Spinal cord (tissue), 10 donors: ENCODE measurements around the gene ZNF280B. TPM values are rescaled to one million over a fixed set of nuclear protein-coding genes. Genes with fewer than 3 reads are reported as not detected.
"Not testable (repeated sequence)": the region's sequence is repeated elsewhere in the genome, so short reads cannot be mapped to it uniquely, and the experiment has no call there.

Source experiments
- DNase-seq, 6 donors: peaks; one replicate each; pipeline versions ENCODE4 v3.0.0 to v3.0.0-alpha.2; 2013 to 2015; ENCODE audit warnings: low spot score in 6 of 6, low read depth in 4 of 6
- H3K27ac ChIP-seq: one replicate; pipeline ENCODE4 v1.5.1; 2013; ENCODE audit warnings: low read depth, low read length, control low read depth
- H3K27me3 ChIP-seq: one replicate; pipeline ENCODE4 v1.6.1; 2013; ENCODE audit warnings: low read length; ENCODE audit not compliant: control insufficient read depth, insufficient read depth
- H3K36me3 ChIP-seq: one replicate; pipeline ENCODE4 v1.6.1; 2013; ENCODE audit warnings: low read length; ENCODE audit not compliant: control insufficient read depth, insufficient read depth
- H3K4me1 ChIP-seq: one replicate; pipeline ENCODE4 v1.6.1; 2013; ENCODE audit warnings: low read length; ENCODE audit not compliant: control insufficient read depth, insufficient read depth
- H3K4me3 ChIP-seq: one replicate; pipeline ENCODE4 v1.5.1; 2013; ENCODE audit warnings: low read depth, low read length, control low read depth
- H3K9me3 ChIP-seq: one replicate; pipeline ENCODE4 v1.6.1; 2013; ENCODE audit warnings: low read length; ENCODE audit not compliant: control insufficient read depth, insufficient read depth
- WGBS: methylation state at CpG from one replicate; pipeline ENCODE4 v1.1.5; 2013; ENCODE audit warnings: missing lambda C conversion rate; ENCODE audit not compliant: insufficient coverage; 5-methylcytosine and 5-hydroxymethylcytosine counted together
- polyA plus RNA-seq, 2 donors: library from polyadenylated mRNA; unstranded; fragments of 120-200 nt; gene quantifications; one replicate each; pipeline ENCODE4 v1.2.1, GENCODE V29; 2013; ENCODE audit not compliant: insufficient read length in 2 of 2
- total RNA-seq, 2 donors: library from RNA; depleted of rRNA in 1 of 2; stranded (reverse); fragments of 120-200 nt in 1 of 2; fragments of >200 nt in 1 of 2; gene quantifications; one replicate each; pipeline versions ENCODE4 v1.2.3 to v1.2.4, GENCODE V29; 2013 to 2014
- donor health status: healthy.

Gene ZNF280B
- total and polyA plus RNA-seq, 4 donors: 3.4 to 5.0 (median 4.3) TPM

GRCh38 chr22:22512951-22513350, 4.4 kb upstream of the ZNF280B start:
- DNase-seq: peak in 1 of 6 donors; percentile 6
- Histone ChIP-seq H3K36me3 (no peaks in the 10 kb centered on the region), H3K9me3 (no peaks in the 10 kb centered on the region), H3K4me1 (peaks cover 5% of the 10 kb centered on the region), H3K4me3 (no peak overlapping the region), H3K27ac (no peak overlapping the region), H3K27me3 (no peaks in the 10 kb centered on the region)
- 100% methylated on average over 1 of the region's 5 CpGs for WGBS

- WGBS: 97% methylated on average over 5 of the region's 7 CpGs
- H3K9me3 ChIP-seq, H3K36me3 ChIP-seq, DNase-seq, H3K4me1 ChIP-seq, H3K27me3 ChIP-seq, H3K4me3 ChIP-seq, H3K27ac ChIP-seq: not testable (repeated sequence)
Measured at GRCh38 chr22:22510833-22511232, 2.3 kb upstream of the ZNF280B start.

- not testable (repeated sequence) for DNase-seq, H3K27me3 ChIP-seq, H3K27ac ChIP-seq, H3K4me3 ChIP-seq, H3K9me3 ChIP-seq, H3K4me1 ChIP-seq, H3K36me3 ChIP-seq
- 90% methylated on average over 3 of the region's 6 CpGs for WGBS
Measured at GRCh38 chr22:22509912-22510311, 1.4 kb upstream of the ZNF280B start.

- no peaks in the 10 kb centered on the region for H3K27me3 ChIP-seq
- no peak overlapping the region for H3K27ac ChIP-seq
- no peaks in the 10 kb centered on the region for H3K9me3 ChIP-seq
- DNase-seq: peak in 1 of 6 donors; percentile 9
- peak overlapping the region; percentile 72 for H3K4me3 ChIP-seq
- 22% methylated on average over 13 of the region's 13 CpGs for WGBS
- H3K4me1 ChIP-seq: peaks cover 7% of the 10 kb centered on the region
- H3K36me3 ChIP-seq: peaks cover 4% of the 10 kb centered on the region
Measured at GRCh38 chr22:22507743-22508273, 734 bp downstream of the ZNF280B start.

GRCh38 chr22:22506736-22507135, 1.8 kb downstream of the ZNF280B start:
- H3K4me3 ChIP-seq: no peak overlapping the region
- peaks cover 7% of the 10 kb centered on the region for H3K4me1 ChIP-seq
- no peaks in the 10 kb centered on the region for H3K27me3 ChIP-seq
- H3K27ac ChIP-seq: no peak overlapping the region
- no peaks in the 10 kb centered on the region for H3K9me3 ChIP-seq
- H3K36me3 ChIP-seq: peaks cover 7% of the 10 kb centered on the region
- WGBS: no CpG with 5 or more reads among the region's 1 CpG
- no peak for DNase-seq

- Histone ChIP-seq H3K27ac (no peak overlapping the region), H3K9me3 (no peaks in the 10 kb centered on the region), H3K4me1 (no peaks in the 10 kb centered on the region), H3K27me3 (no peaks in the 10 kb centered on the region), H3K4me3 (no peak overlapping the region), H3K36me3 (peaks cover 16% of the 10 kb centered on the region)
- no peak for DNase-seq
- WGBS: 80% methylated on average over 1 of the region's 2 CpGs
Measured at GRCh38 chr22:22498267-22498666, 10.3 kb downstream of the ZNF280B start.

- not testable (repeated sequence) for H3K4me1 ChIP-seq, H3K9me3 ChIP-seq, H3K27me3 ChIP-seq, H3K4me3 ChIP-seq, DNase-seq, H3K27ac ChIP-seq
- WGBS: 100% methylated on average over 2 of the region's 3 CpGs
- peaks cover 20% of the 10 kb centered on the region for H3K36me3 ChIP-seq
Measured at GRCh38 chr22:22491589-22491988, 17.0 kb downstream of the ZNF280B start.

GRCh38 chr22:22488736-22489135, 19.8 kb downstream of the ZNF280B start:
- Histone ChIP-seq H3K27me3 (no peaks in the 10 kb centered on the region), H3K4me3 (no peak overlapping the region), H3K4me1 (no peaks in the 10 kb centered on the region), H3K9me3 (no peaks in the 10 kb centered on the region), H3K27ac (no peak overlapping the region), H3K36me3 (peaks cover 24% of the 10 kb centered on the region)
- 96% methylated on average over 3 of the region's 5 CpGs for WGBS
- no peak for DNase-seq

GRCh38 chr22:22487869-22488597, 20.5 kb downstream of the ZNF280B start:
- Histone ChIP-seq H3K4me1 (no peaks in the 10 kb centered on the region), H3K27me3 (no peaks in the 10 kb centered on the region), H3K27ac (no peak overlapping the region), H3K9me3 (no peaks in the 10 kb centered on the region), H3K36me3 (peaks cover 24% of the 10 kb centered on the region), H3K4me3 (no peak overlapping the region)
- WGBS: 80% methylated on average over 6 of the region's 12 CpGs
- DNase-seq: no peak

GRCh38 chr22:22487059-22487458, 21.5 kb downstream of the ZNF280B start:
- H3K36me3 ChIP-seq: peaks cover 20% of the 10 kb centered on the region
- H3K27me3 ChIP-seq: no peaks in the 10 kb centered on the region
- H3K4me1 ChIP-seq: no peaks in the 10 kb centered on the region
- WGBS: no CpG with 5 or more reads among the region's 6 CpGs
- H3K4me3 ChIP-seq: no peak overlapping the region
- DNase-seq: no peak
- H3K27ac ChIP-seq: no peak overlapping the region
- no peaks in the 10 kb centered on the region for H3K9me3 ChIP-seq
